K562 (cell line): ENCODE results near the gene MED15. TPM values are rescaled to one million over a fixed set of nuclear protein-coding genes. Genes with fewer than 3 reads are reported as not detected.

Experiments
- BRF1 ChIP-seq: IDR thresholded peaks from 3 replicates; pipeline ENCODE4 v1.6.1; 2011; ENCODE audit warnings: borderline replicate concordance, mild to moderate bottlenecking; ENCODE audit not compliant: insufficient read length; ENCODE audit errors: extremely low read depth
- CBFA2T3 ChIP-seq: fragments of 450-650 bp; IDR thresholded peaks from 2 replicates; pipeline ENCODE4 v1.6.1; 2017
- CBX3 ChIP-seq, 2 experiments: IDR thresholded peaks; 1 replicate in 1 of 2; 2 replicates in 1 of 2; pipeline ENCODE4 v1.6.1; 2012; ENCODE audit warnings: inconsistent platforms in 2 of 2, low read length in 2 of 2, borderline replicate concordance in 1 of 2, control low read depth in 1 of 2
- ERF ChIP-seq: fragments of 450-650 bp; formaldehyde crosslinking; IDR thresholded peaks from 2 replicates; pipeline ENCODE4 v1.4.0; 2020; ENCODE audit warnings: mild to moderate bottlenecking, mixed read lengths
- HDAC8 ChIP-seq: fragments of 450-650 bp; IDR thresholded peaks from 2 replicates; pipeline ENCODE4 v1.6.1; 2016; ENCODE audit warnings: mild to moderate bottlenecking, missing genetic modification characterization, moderate library complexity, missing compliant biosample characterization
- IRF1 ChIP-seq: sonication (generic); formaldehyde crosslinking; IDR thresholded peaks from 2 replicates; pipeline ENCODE4 v1.8.0; 2022; ENCODE audit warnings: missing genetic modification reagents, mild to moderate bottlenecking, borderline replicate concordance
- JUND ChIP-seq, 2 experiments: IDR thresholded peaks; 2 replicates in 1 of 2; 3 replicates in 1 of 2; pipeline ENCODE4 v1.6.1; 2011; ENCODE audit warnings: borderline replicate concordance in 2 of 2, low read depth in 2 of 2, low read length in 2 of 2, improper control_type of control experiment in 1 of 2, missing biosample characterization in 1 of 2, missing genetic modification characterization in 1 of 2, missing genetic modification reagents in 1 of 2
- KAT8 ChIP-seq: fragments of 450-650 bp; IDR thresholded peaks from 2 replicates; pipeline ENCODE4 v1.6.1; 2016; ENCODE audit warnings: low read depth, mild to moderate bottlenecking
- KDM1A ChIP-seq, 2 experiments: fragments of 450-650 bp; IDR thresholded peaks; 2 replicates each; pipeline ENCODE4 v1.6.1; 2016; ENCODE audit warnings: mild to moderate bottlenecking in 2 of 2
- KLF1 ChIP-seq: fragments of 450-650 bp; IDR thresholded peaks from 2 replicates; pipeline ENCODE4 v1.6.1; 2016; ENCODE audit warnings: missing genetic modification characterization, missing compliant biosample characterization
- MAFG ChIP-seq: fragments of 450-650 bp; conservative IDR thresholded peaks from 2 replicates; pipeline ENCODE4 v1.6.1; 2016; ENCODE audit warnings: missing genetic modification characterization, missing compliant biosample characterization
- MCM5 ChIP-seq: fragments of 450-650 bp; IDR thresholded peaks from 2 replicates; pipeline ENCODE4 v1.6.1; 2016; ENCODE audit warnings: low read depth
- MLX ChIP-seq, 2 experiments: fragments of 450-650 bp in 1 of 2; sonication (generic) in 1 of 2; formaldehyde crosslinking; conservative IDR thresholded peaks; 2 replicates each; pipeline versions ENCODE4 v1.4.0 to v1.8.1; 2020 to 2022; ENCODE audit warnings: mild to moderate bottlenecking in 1 of 2, missing genetic modification reagents in 1 of 2
- NBN ChIP-seq: fragments of 450-650 bp; IDR thresholded peaks from 2 replicates; pipeline ENCODE4 v1.6.1; 2016; ENCODE audit warnings: low read depth, mild to moderate bottlenecking
- NCOA6 ChIP-seq: fragments of 450-650 bp; IDR thresholded peaks from 2 replicates; pipeline ENCODE4 v1.6.1; 2017; ENCODE audit warnings: mild to moderate bottlenecking
- PHF21A ChIP-seq: fragments of 450-650 bp; IDR thresholded peaks from 2 replicates; pipeline ENCODE4 v1.6.1; 2017; ENCODE audit warnings: low read depth, borderline replicate concordance
- POLR2AphosphoS2 ChIP-seq: IDR thresholded peaks from 2 replicates; pipeline ENCODE4 v1.6.1; 2012; ENCODE audit warnings: low read length, improper control_type of control experiment
- RBM39 ChIP-seq: fragments of 200-400 bp; formaldehyde crosslinking; optimal IDR thresholded peaks from 2 replicates; pipeline ENCODE3; 2018; ENCODE audit warnings: low read depth, low read length
- SAP30 ChIP-seq: fragments of 200-600 bp; sonication (generic); IDR thresholded peaks from 2 replicates; pipeline ENCODE4 v1.6.1; 2012; ENCODE audit warnings: borderline replicate concordance, low read depth, mild to moderate bottlenecking, moderate library complexity, low read length, control low read depth, inconsistent platforms; ENCODE audit not compliant: insufficient read depth, poor library complexity, severe bottlenecking
- SRSF3 ChIP-seq: fragments of 200-400 bp; formaldehyde crosslinking; IDR thresholded peaks from 2 replicates; pipeline ENCODE4 v1.6.1; 2016; ENCODE audit warnings: mild to moderate bottlenecking, low read length, moderate library complexity; ENCODE audit not compliant: insufficient read depth
- TCFL5 ChIP-seq: fragments of 250-450 bp; sonication (Bioruptor Pico); conservative IDR thresholded peaks from 2 replicates; pipeline ENCODE4 v1.6.1; 2021; ENCODE audit warnings: mild to moderate bottlenecking, moderate library complexity, matching md5 sums
- YBX1 ChIP-seq: fragments of 450-650 bp; IDR thresholded peaks from 2 replicates; pipeline ENCODE4 v1.7.1; 2016; ENCODE audit warnings: mild to moderate bottlenecking
- ZFP30 ChIP-seq: fragments of 250-450 bp; sonication (Bioruptor Pico); IDR thresholded peaks from 2 replicates; pipeline ENCODE4 v1.8.0; 2022; ENCODE audit warnings: moderate library complexity, mild to moderate bottlenecking, inconsistent platforms, borderline replicate concordance
- ZNF121 ChIP-seq: sonication (generic); formaldehyde crosslinking; conservative IDR thresholded peaks from 2 replicates; pipeline ENCODE4 v1.8.0; 2022; ENCODE audit warnings: missing genetic modification reagents
- ZNF143 ChIP-seq: sonication (generic); formaldehyde crosslinking; IDR thresholded peaks from 2 replicates; pipeline ENCODE4 v1.9.0; 2022; ENCODE audit warnings: mild to moderate bottlenecking, missing genetic modification reagents
- ZNF175 ChIP-seq: fragments of 200-800 bp; sonication (Bioruptor generic); IDR thresholded peaks from 2 replicates; pipeline ENCODE4 v1.6.1; 2016; ENCODE audit warnings: low read depth, mild to moderate bottlenecking, missing genetic modification characterization, missing compliant biosample characterization
- ZNF311 ChIP-seq: fragments of 250-450 bp; sonication (Bioruptor Pico); IDR thresholded peaks from 2 replicates; pipeline ENCODE4 v1.4.0; 2020; ENCODE audit warnings: mild to moderate bottlenecking, moderate library complexity
- ZNF764 ChIP-seq: fragments of 250-450 bp; sonication (Bioruptor Pico); IDR thresholded peaks from 2 replicates; pipeline ENCODE4 v1.4.0; 2020; ENCODE audit warnings: low read depth, mild to moderate bottlenecking, moderate library complexity
- polyA plus RNA-seq, 8 experiments: library from polyadenylated mRNA; depleted of rRNA in 4 of 8; stranded (reverse) in 5 of 8; unstranded in 3 of 8; fragments of >200 nt; fragmentation: Nextera tagmentation in 2 of 8; fragmentation: Illumina TruSeq in 1 of 8; extraction: Ambion mirVana in 2 of 8; extraction: Trizol in 1 of 8; gene quantifications; 2 replicates each; pipeline versions ENCODE4 v1.2.1 to v1.2.3, GENCODE V29; 2011 to 2014; ENCODE audit warnings: inconsistent platforms in 1 of 8, missing spikeins in 1 of 8
- total RNA-seq, 7 experiments: library from RNA; depleted of rRNA in 6 of 7; stranded (reverse); fragments of >200 nt in 6 of 7; fragmentation: Illumina TruSeq in 2 of 7; extraction: Trizol in 2 of 7; gene quantifications; 2 replicates each; pipeline versions ENCODE4 v1.2.1 to v1.2.3, GENCODE V29; 2011 to 2021; ENCODE audit warnings: low replicate concordance in 1 of 7

The MED15 gene
- total and polyA plus RNA-seq, 9 of the 15 experiments (the other 6 are each of a cell fraction or from before 2014, with no cell fraction given), result 4.0 to 271 (median 60.1) TPM

- TF ChIP-seq SAP30 (no peak), ERF (peak; percentile 63; the same call in 1 of the 2 replicates), RBM39 (peak; percentile 55), CBFA2T3 (no peak), SRSF3 (no peak), POLR2AphosphoS2 (peak; percentile 98), KLF1 (tag) (no peak), HDAC8 (no peak), NBN (no peak), NCOA6 (no peak), MLX (CRISPR knock-in tag; conservative IDR thresholded peaks at IDR 0.05) (peak in 1 of 2 experiments; percentile 19; a peak in 1 of 4 replicates), KDM1A (IDR thresholded peaks at IDR 0.05) (no peak), ZNF175 (no peak), MCM5 (no peak), ZNF143 (CRISPR knock-in tag) (0 out of 2 replicates have a peak, but pooled peaks have one; percentile 27), ZNF121 (CRISPR knock-in tag) (no peak), KAT8 (no peak), JUND (IDR thresholded peaks at IDR 0.05; ENCODE audit: borderline replicate concordance, low read depth, low read length) (no peak), JUND (tag; IDR thresholded peaks at IDR 0.05; ENCODE audit: borderline replicate concordance, low read depth, low read length) (no peak), BRF1 (no peak), IRF1 (CRISPR knock-in tag) (no peak), PHF21A (no peak), ZNF311 (CRISPR knock-in tag) (no peak), MAFG (tag) (no peak), YBX1 (no peak), CBX3 (IDR thresholded peaks at IDR 0.05; ENCODE audit: borderline replicate concordance in 1 of 2, low read length in 2 of 2) (peak in 1 of 2 experiments; percentile 14; a peak in 1 of 3 replicates), TCFL5 (CRISPR knock-in tag) (no peak), ZFP30 (no peak), ZNF764 (CRISPR knock-in tag) (no peak; the same call in none of the 2 replicates)
Observed at GRCh38 chr22:20588092-20588842, 80.9 kb downstream of the MED15 start (continued).
